Skeletal muscle satellite cell (primary cell): ENCODE measurements around the gene LCNL1.
A peak's percentile ranks its signal among the peaks of the same experiment; 100 is the strongest.

Source experiments
- H3K27me3 ChIP-seq: 2 replicates; pipeline ENCODE4 v1.7.0; 2013; ENCODE audit warnings: low read length; ENCODE audit not compliant: control insufficient read depth, insufficient read depth
- H3K36me3 ChIP-seq: 2 replicates; pipeline ENCODE4 v1.7.0; 2013; ENCODE audit warnings: mild to moderate bottlenecking, control low read depth, low read length; ENCODE audit not compliant: insufficient read depth
- H3K4me1 ChIP-seq: 2 replicates; pipeline ENCODE4 v1.7.0; 2013; ENCODE audit warnings: low read length; ENCODE audit not compliant: control insufficient read depth, insufficient read depth
- H3K4me2 ChIP-seq: 2 replicates; pipeline ENCODE4 v1.7.0; 2013; ENCODE audit warnings: mild to moderate bottlenecking, low read length
- H3K4me3 ChIP-seq: 2 replicates; pipeline ENCODE4 v1.7.0; 2013; ENCODE audit warnings: low read length
- H3K9ac ChIP-seq: 2 replicates; pipeline ENCODE4 v1.7.0; 2013; ENCODE audit warnings: mild to moderate bottlenecking, low read depth, low read length, moderate library complexity
- H3K9me3 ChIP-seq: replicated peaks from 2 replicates; pipeline ENCODE4 v1.7.0; 2013; ENCODE audit warnings: mild to moderate bottlenecking, control low read depth, low read length

LCNL1 gene

DNA sequence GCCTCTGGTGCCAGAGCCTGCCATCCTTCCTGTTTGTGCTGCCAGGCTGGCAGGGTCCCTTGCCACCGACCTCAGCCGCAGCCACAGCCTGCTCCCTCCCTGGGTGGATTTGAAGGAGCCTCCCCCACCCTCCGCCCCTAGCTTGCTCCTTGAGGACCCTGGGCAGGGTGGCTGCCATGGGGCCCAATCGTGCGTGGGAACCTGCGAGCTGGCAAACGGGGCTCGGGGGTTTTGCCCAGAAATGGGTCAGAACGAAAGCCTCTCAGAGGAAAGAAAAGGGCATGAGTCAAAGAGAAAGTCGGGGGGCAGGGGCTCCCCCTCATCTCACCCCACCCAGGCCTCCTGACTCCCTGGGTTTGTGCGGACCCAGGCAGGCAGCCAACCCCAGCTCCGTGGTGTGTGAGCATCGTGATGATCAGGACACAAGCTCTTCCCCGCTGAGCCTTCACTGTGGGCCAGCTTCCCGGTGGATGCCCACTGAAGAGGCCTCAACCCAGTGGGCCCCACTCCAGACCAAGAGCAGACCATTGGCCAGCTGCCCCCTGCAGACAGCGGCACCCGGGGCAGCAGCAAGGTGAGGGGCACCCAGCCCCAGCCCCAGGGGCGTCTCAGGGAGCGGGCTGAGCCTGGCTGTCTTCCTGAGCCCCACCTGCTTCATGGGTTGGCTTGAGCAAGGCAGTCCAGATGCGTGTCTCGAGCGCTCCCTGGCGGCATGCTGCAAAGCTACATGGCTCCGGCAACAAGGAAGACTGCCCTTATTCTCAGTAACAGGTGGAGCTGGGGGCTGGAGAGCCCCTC is 52.1 kb downstream of the LCNL1 start:
- peaks cover 17% of the 10 kb centered on the region for H3K4me1 ChIP-seq
- peaks cover 9% of the 10 kb centered on the region for H3K27me3 ChIP-seq
- no peak overlapping the region for H3K9ac ChIP-seq
- peak overlapping the region; percentile 4 for H3K4me2 ChIP-seq
- H3K9me3 ChIP-seq = no peaks in the 10 kb centered on the region
- H3K4me3 ChIP-seq = no peak overlapping the region
- peaks cover 13% of the 10 kb centered on the region for H3K36me3 ChIP-seq
